Occipital lobe (tissue), 2 donors: Measurements from ENCODE around the gene GJB6. TPM values are rescaled to one million over a fixed set of nuclear protein-coding genes. Genes with fewer than 3 reads are reported as not detected.

Experiments used
- DNase-seq: peaks from one replicate; lab custom pipeline; 2025; lab: John Stamatoyannopoulos, UW
- total RNA-seq: library from RNA; depleted of rRNA; stranded (reverse); fragments of >200 nt; gene quantifications from one replicate; pipeline ENCODE4 v1.2.3, GENCODE V29; 2014

The GJB6 gene
- total RNA-seq, 1 donor from 2014 or later, result 8.3 TPM

DNA sequence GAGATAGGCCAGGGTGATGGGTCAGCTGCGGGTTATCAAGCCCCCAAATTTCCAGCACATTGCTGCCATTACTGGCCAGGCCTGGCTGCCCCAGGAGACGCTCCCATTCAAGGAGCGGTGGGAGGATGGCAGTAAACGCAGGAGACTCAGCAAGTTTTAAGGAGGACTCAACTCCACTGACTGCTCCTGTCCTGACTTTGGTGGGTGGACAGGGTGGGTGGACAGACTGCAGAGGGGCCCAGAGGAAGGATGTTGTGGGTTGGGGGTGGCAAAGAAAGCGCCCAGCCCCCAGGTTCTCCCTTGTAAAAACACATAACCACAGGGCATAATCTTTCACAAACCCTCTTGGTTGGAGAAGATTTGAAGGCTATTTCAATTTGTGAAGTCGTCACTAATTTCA lies 4.4 kb downstream of the GJB6 start:
- DNase-seq, result no peak

DNA sequence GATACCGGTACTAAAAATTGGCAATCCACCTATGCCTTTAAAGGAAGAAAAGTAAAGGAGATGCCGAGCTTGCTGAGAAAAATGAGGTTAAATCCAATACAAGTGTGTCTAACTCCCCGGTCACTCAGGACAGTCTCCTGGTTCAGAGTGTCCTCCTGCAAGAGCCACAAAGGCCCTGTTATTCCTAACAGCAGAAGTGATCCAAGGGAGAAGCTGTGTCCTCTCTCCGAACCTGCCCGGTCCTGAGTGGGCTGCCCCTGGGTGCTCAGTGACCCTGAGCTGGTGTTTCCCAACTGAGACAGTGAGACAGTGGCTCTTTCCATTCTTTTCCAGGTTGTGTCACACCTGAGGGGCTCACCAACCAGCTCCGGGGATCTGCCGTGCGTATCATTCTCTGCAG lies 4.8 kb downstream of the GJB6 start:
- DNase-seq, result no peak

DNA sequence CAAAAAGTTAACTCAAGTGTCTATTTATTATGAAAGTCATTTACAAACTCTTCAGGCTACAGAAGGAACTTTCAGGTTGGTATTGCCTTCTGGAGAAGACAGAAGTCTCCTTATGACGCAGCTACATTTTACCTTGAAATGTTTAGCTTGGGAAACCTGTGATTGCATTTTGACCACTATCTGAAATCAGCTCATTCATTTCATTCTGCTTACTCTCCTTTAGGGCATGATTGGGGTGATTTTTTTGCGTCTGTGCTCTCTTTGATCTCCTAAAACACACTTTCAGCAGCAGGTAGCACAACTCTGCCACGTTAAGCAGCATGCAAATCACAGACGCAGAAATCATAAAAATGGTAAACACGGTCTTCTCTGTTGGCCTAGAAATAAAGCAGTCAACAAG lies 9.6 kb downstream of the GJB6 start:
- no peak for DNase-seq

DNA sequence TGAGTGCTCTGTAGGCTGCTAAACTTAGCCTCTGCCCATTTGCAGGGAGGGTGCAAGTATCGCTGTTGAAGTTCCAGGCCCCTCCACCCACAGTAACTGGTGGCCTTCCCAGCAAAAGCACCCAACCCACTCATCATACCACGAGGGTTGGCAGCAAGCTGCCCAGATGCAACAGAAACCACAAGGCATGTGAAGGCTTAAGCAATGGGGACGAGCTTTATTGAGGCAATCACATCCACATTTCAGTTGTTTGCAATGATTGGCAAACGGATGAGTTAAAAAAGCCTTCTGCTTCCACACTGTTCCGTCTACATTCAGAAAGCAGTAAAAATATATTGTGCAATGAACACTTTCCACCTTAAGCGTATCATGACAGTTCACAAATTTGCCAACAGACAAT lies 10.3 kb downstream of the GJB6 start:
- DNase-seq, result no peak

DNA sequence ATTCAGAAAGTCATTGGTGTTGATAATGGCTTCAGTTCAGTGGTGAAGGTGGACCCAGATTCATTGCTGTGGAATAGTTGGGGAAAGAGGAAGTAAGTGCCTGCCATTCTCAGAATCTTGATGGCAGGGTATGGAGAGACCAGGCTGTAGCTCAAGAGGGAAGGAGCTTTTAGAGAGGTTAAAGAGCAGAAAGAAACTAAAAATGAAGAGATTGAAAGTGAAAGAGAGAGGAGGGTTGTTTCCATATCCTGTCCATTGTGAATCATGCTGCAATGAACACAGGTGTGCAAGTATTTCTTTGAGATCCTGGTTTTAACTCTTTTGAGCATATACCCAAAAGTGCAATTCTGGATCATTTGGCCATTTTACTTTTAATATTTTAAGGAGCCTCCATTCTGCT lies 12.5 kb downstream of the GJB6 start:
- no peak for DNase-seq

DNA sequence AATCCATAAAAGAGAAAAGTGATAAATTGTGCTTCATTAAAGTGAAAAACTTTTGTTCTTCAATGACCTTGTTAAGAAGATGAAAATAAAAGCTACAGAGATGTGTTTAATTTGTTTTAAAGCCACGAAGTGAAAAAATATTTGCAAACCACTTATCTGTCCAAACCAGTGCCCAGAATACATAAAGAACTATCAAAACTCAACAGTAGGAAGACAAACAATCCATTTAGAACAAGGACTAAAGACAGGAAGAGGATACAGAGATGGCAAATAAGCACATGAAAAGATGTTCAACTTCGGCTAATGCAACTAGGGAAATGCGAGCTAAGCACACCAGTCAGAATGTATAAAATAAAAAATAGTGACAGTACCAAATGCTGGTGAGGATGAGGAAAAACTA lies 15.0 kb downstream of the GJB6 start:
- DNase-seq, result no peak

DNA sequence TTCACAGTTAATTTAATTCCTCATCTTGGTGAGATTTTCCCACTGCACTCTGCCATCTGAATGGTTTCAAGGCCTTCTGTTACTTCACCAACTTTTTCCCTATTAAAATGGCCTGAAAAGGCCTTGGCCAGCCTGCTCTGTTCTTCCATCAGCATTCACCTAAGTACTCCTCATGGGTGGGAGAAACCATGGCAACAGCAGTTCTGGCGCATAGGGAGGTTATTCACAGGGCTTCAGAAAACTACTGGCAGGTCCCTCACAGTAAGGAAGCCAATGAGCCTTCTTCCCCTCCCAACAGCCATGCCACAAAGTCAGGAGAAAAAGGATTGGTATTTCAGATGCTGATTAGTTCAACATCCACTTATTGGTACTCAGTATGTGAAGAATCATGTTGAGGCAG lies 22.2 kb downstream of the GJB6 start:
- DNase-seq, result no peak

DNA sequence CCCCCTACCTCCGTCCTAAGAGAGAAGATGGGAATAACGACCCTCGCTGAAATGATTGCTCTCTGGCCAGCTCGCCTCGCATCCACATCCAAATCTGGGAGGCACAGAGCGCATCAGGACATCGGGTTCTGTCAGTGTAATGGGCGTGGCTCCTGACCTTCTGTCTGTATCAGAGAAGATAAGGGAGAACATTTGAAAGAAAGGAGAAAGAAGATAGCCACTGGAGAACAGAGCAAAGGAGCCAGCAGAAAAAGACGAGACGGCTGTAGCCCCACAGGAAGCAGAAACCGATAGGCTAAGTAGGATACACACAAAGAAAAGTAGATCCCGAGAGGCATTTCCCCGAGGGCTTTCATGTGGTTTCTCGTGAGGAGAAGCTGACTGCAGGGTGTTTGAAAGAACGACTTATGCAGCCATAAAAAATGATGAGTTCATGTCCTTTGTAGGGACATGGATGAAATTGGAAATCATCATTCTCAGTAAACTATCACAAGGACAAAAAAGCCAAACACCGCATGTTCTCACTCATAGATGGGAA lies 25.4 kb downstream of the GJB6 start:
- DNase-seq, result no peak

DNA sequence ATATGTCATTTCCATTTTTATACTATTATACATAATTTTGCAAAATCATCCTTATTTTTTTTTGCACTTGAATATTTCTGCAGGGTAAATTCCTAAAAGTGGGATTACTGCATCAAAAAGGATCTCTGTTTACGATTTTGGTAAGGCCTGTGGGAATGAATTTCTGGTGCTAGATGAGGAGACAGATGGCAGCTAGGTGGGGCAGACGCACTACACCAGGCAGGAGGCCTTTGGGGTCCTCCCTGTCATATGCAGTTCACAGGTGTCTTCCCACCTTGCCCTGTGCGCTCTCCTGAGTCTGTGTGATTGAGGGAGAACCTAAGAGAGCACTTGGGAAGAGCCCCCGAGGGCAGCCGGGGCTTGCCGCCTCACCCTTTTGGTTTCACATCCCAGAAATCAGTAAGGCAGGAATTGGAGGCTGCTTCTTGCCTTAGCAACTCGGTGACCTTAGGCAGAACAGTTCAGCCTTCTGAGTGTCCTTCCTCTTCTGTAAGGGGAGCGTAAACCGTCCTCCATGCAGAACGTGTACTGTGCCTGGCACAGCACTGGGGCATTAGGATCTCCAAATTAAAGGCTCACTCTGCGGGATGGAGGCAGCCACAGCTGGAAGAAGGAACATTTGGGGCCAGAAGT lies 25.9 kb downstream of the GJB6 start:
- DNase-seq, result no peak

DNA sequence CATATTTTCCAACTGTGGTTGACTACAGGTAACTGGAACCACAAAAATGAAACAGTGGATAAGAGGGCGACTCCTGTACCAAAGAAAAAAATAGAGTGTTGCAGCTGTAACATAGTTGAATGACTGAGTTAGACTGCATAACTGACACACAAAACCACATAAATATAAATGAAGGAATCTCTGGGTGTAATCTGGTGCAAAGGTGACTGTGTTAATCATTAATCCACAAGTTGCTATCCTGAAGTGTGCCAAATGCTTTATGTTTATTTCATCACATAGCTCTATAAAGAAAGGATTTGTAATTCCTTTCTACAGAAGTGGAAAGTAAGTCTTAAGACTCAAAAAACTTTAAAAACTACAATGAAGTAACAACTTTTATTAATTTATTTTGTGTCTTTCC lies 33.3 kb downstream of the GJB6 start:
- DNase-seq, result no peak

DNA sequence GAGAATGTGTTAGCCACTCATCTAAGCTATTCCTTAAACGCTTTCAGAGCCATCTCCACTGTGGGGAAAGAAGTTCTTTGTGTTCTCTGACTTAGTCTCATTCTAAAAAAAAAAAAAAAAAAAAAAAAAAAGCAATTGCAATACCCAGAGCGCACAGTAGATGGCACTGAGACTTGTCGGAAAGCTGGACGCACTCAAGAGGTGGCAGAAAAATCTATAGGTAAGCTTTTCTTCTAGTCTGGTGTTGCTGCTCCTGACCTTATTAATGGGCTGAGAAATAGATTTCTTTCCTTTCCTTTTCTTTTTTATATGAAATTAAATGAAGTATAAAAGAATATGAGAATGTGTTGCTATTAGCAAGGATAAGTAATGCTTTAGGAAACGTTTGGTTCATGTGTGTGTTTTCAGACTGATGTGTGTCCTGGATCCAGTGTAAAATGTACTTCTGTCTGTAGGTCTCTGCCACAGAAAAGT lies 34.7 kb downstream of the GJB6 start:
- no peak for DNase-seq

DNA sequence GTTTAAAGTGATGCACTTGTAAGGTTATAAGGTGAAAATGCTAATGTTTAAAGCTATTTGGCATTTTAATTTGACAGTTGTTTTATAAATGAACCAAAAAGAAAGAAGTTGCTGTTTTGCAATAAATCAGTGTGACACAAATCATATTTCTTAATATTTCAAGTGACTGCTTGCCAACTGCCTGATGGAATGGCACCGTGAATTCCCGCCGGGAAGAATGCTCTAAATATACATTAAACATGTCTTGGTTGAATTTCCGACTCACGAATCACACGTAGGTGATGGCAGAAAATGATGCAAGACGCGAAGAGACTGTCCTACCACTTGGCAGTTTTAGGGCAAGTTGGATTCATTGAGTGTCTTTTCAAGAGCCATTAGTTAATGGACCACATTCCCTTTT lies 36.3 kb downstream of the GJB6 start:
- DNase-seq, result no peak

DNA sequence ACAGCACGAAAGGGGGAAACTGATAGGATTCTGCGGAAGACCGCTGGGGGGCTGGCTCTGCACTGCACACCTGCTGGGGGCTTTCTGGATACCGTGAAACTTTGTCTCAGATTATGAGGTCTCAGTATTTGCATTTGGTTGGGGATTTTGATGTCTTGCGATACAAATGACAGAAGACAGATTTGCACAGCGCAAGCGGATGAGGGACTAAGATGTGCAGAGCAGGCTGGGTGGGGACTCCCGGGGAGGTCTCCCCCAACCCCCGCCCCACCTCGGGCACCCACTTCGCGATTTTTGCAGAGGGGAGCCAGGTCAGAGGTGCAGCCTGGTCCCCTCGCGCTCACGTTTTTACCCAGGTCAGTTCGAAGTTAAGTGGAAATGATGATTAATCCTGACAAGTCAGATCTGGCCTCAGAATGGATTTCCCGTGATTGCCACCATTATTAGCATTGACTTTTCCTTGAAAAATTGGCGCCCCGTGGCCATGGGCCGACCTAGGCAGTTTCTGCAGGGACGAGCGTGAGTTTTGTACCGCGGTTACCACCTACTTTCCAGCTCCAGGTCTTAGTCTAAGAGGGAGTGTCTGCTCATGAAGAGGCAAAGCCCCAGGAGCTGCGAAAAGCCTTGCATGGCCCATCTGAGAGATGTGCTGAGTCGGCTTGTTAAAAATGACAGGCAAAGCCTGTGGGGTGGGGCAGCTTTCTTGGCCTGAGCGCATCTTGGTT lies 38.0 kb downstream of the GJB6 start:
- DNase-seq, result no peak

DNA sequence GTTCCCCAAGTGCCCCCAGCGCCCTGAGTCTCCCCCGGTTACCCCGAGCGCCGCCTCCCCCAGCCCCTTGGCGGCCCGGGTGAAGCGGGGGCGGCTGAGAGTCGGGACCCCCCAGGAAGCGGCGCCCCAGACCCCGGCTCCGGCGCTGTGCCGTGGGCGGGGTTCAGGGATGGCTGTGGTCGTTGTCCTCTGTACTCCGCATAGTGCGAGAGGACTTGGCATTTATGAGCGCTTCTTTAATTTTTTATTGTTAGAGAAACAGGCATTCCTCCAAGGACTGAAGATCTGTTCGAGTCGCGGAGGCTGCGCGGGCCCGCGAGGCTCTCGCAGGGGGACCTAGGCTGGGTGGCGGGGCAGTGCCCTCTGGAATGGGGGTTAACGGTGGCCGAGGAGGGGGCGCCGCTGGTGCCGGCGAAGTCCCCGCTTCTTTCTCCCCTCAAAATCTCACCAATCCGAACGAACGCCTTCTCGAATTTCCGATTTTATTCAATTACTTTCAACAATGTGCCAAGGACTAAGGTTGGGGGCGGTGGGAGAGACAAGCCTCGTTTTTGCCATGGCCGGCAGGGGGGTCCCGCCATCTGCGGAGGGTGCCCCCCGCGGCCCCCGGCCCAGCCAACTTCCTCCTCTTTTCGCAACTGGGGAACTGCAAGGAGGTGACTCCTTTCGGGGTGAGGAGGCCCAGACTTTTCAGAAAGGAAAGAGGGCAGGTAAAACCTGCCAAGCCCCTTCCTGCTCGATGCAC lies 38.8 kb downstream of the GJB6 start:
- no peak for DNase-seq

DNA sequence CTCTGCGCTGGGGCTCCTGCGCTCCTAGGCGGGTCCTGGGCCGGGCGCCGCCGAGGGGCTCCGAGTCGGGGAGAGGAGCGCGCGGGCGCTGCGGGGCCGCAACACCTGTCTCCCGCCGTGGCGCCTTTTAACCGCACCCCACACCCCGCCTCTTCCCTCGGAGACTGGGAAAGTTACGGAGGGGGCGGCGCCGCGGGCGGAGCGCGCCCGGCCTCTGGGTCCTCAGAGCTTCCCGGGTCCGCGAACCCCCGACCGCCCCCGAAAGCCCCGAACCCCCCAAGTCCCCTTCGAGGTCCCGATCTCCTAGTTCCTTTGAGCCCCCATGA lies 39.3 kb downstream of the GJB6 start, which contains the start of gene GJB2:
GJB2 (minus strand) TSS at position 103 of the 326 bp plus-strand sequence. CDS start 3,357 bp downstream, outside the sequence.
- DNase-seq, result no peak

DNA sequence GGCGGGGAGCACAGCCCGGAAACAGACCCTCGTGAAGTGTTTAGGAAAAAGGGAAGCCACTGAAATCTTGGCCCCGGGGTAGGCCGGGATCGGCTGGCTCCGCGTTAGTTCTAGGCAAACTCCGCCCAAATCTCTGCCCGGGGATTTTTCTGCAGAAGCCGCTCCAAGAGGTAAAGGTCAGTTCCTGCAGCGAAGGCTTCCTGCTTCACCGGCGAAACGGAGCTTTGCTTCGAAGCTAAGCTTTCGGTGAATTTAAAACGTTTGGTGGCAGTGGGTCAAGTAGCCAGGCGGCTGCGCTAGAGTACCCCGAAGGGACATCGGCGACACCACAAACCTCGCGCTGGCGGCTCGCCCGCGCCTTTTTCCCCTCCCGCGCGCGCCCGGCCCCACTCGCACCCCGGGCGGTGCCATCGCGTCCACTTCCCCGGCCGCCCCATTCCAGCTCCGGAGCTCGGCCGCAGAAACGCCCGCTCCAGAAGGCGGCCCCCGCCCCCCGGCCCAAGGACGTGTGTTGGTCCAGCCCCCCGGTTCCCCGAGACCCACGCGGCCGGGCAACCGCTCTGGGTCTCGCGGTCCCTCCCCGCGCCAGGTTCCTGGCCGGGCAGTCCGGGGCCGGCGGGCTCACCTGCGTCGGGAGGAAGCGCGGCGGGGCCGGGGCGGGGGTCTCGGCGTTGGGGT lies 39.8 kb downstream of the GJB6 start:
- no peak for DNase-seq

DNA sequence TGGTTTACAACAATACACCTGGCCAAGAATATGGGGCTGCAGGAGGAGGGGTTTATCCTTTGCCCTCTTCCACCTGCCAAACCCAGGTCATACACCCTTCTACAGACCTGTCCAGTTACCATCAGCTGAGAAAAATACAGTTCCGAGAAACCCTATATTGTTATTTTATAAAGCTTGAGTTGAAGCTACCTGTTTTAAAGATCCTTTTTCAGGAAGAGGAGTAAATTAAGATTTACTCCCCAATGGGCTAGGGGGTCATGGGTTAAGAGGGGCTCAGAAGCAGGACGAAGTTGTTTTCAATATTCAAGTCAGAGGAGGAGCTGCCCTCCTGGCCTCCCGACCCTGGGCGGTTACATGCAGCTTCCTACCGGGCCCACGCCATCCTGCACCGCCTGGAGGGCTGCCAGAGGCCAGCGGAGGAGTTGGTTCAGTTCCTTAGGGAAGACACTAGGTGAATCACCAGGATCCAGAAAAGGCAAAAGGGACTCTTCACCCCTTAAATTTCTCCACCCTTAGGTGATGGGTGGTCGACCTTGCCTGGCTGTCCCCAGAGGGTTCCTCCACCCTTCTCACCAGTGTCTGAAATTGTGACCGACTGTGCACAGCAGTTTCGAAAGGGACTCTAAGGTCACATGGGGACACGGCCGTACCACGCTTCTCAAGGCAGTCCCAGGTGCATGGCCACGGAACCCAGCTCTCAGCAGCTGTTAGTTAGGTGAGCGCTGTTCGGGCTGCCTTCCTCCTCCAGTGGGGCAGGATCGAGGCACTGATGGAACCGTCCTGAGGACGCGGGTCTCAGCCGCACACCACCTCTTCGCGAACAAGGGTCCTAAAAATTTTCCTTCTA lies 40.6 kb downstream of the GJB6 start:
- no peak for DNase-seq

DNA sequence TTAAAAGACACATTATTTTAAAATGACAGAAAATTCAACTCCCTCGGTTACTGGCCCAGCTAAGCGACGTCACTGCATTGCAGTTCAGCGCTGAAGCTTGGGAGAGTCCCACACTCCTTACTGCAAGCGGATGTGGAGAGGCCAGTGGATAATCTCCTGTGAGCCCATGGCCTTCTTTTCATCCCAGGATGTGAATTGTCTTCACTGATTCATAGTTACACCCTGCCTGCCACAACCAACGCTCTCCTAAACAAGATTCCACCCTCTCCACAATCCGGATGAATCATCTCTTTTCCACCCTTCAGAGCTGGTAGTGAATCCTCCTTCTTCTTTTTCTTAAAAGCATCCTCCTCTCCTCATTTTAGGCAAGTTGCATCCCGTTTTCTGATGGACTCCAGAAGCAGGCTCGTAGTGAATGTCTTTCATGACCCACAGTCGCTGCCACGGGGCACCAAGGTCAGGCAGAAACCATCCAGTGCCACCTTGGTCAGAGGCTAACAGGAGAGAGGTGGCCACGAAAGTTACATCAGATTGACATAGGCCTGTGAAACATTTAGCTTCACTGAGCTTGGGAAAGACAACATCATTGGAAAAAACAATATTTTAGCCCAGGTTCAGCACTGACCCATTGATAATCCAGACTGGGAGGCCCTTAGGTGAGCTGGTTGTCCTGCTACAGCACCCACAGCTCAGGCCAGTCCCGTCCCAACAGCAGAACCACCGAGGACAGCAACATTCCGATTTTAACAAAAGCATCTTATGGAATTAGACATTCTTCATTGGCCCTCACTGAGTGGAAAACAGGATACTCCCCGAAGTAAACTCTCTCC lies 41.4 kb downstream of the GJB6 start:
- no peak for DNase-seq

DNA sequence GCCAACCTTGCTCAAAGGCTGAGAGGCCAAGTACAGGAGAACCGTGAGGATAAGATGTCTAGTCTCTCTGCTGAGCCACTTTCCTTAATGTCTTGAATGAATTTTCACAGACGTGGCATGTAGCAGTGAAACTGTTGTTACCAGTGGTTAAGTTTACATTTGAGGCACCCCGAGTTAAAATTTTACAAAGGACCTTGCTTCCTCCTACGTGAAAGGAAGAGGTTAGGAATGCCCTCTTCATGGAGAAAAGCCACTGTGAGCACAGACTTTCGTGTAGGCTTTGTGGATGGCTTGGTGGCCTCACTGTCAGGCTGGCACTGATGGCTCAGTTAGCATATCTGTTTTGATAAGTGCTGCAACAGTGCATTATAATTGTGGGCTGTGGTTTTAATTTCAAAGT lies 42.0 kb downstream of the GJB6 start:
- no peak for DNase-seq
